ENCODE data around the gene SBF2.

Gene SBF2

GRCh38 chr11:10221342-10221741, 72.7 kb downstream of the SBF2 start:
- Histone ChIP-seq H2AFZ (ENCODE audit: low read depth, low read length) (no peak overlapping the region), H3K4me1 (ENCODE audit: control insufficient read depth, insufficient read depth, low read depth, low read length) (no peaks in the 10 kb centered on the region), H3K9ac (ENCODE audit: low read length) (no peak overlapping the region), H2BK120ac (ENCODE audit: low read depth, low read length) (no peak overlapping the region), H4K8ac (ENCODE audit: low read length) (no peak overlapping the region), H3K79me1 (replicated peaks; ENCODE audit: low read length, poor library complexity, severe bottlenecking) (peaks cover 24% of the 10 kb centered on the region), H2BK15ac (ENCODE audit: low read depth, poor library complexity, severe bottlenecking) (no peak overlapping the region), H3K18ac (ENCODE audit: low read depth in 1 of 2, low read length in 2 of 2) (no peak overlapping the region), H2BK5ac (ENCODE audit: low read depth, low read length, poor library complexity, severe bottlenecking) (no peak overlapping the region), H3K36me3 (ENCODE audit: control insufficient read depth in 1 of 2, insufficient read depth in 2 of 2, low read depth in 1 of 2, low read length in 2 of 2) (peaks cover 6 to 7% of the 10 kb centered on the region in 2 experiments), H3K4me2 (ENCODE audit: low read length, poor library complexity, severe bottlenecking) (no peak overlapping the region), H3K27ac (ENCODE audit: low read length, poor library complexity, severe bottlenecking) (no peak overlapping the region), H2AK5ac (ENCODE audit: low read length, severe bottlenecking) (no peak overlapping the region), H2BK12ac (ENCODE audit: low read length in 2 of 2) (no peak overlapping the region), H4K91ac (ENCODE audit: low read length) (no peak overlapping the region), H3K14ac (ENCODE audit: low read length in 2 of 2) (no peak overlapping the region), H3K23ac (ENCODE audit: low read length in 2 of 2) (no peak overlapping the region), H3K9me3 (ENCODE audit: control insufficient read depth, low read length) (no peaks in the 10 kb centered on the region), H3K27me3 (ENCODE audit: control insufficient read depth in 1 of 2, insufficient read depth in 1 of 2, low read length in 2 of 2) (no peaks in the 10 kb centered on the region), H3K4me3 (ENCODE audit: insufficient read depth in 1 of 2, low read depth in 1 of 2, low read length in 2 of 2) (no peak overlapping the region), H3K4ac (ENCODE audit: low read depth in 1 of 2, low read length in 2 of 2) (no peak overlapping the region)
- WGBS = 100% methylated on average over 1 of the region's 2 CpGs
- DNase-seq = no peak

- Histone ChIP-seq H3K4me3 (ENCODE audit: insufficient read depth in 1 of 2, low read depth in 1 of 2, low read length in 2 of 2) (no peak overlapping the region), H4K8ac (ENCODE audit: low read length) (no peak overlapping the region), H3K79me1 (replicated peaks; ENCODE audit: low read length, poor library complexity, severe bottlenecking) (peaks cover 14% of the 10 kb centered on the region), H3K18ac (ENCODE audit: low read depth in 1 of 2, low read length in 2 of 2) (no peak overlapping the region), H3K9me3 (ENCODE audit: control insufficient read depth, low read length) (no peaks in the 10 kb centered on the region), H2BK15ac (ENCODE audit: low read depth, poor library complexity, severe bottlenecking) (no peak overlapping the region), H3K4ac (ENCODE audit: low read depth in 1 of 2, low read length in 2 of 2) (no peak overlapping the region), H3K14ac (ENCODE audit: low read length in 2 of 2) (no peak overlapping the region), H3K9ac (ENCODE audit: low read length) (no peak overlapping the region), H3K27ac (ENCODE audit: low read length, poor library complexity, severe bottlenecking) (no peak overlapping the region), H3K4me2 (ENCODE audit: low read length, poor library complexity, severe bottlenecking) (no peak overlapping the region), H3K36me3 (ENCODE audit: control insufficient read depth in 1 of 2, insufficient read depth in 2 of 2, low read depth in 1 of 2, low read length in 2 of 2) (no peaks in the 10 kb centered on the region), H2AK5ac (ENCODE audit: low read length, severe bottlenecking) (no peak overlapping the region), H2AFZ (ENCODE audit: low read depth, low read length) (no peak overlapping the region), H3K23ac (ENCODE audit: low read length in 2 of 2) (no peak overlapping the region), H3K4me1 (ENCODE audit: control insufficient read depth, insufficient read depth, low read depth, low read length) (no peaks in the 10 kb centered on the region), H2BK5ac (ENCODE audit: low read depth, low read length, poor library complexity, severe bottlenecking) (no peak overlapping the region), H2BK12ac (ENCODE audit: low read length in 2 of 2) (no peak overlapping the region), H3K27me3 (ENCODE audit: control insufficient read depth in 1 of 2, insufficient read depth in 1 of 2, low read length in 2 of 2) (no peaks in the 10 kb centered on the region), H2BK120ac (ENCODE audit: low read depth, low read length) (no peak overlapping the region), H4K91ac (ENCODE audit: low read length) (no peak overlapping the region)
- DNase-seq = no peak
- WGBS = 100% methylated on average over 3 of the region's 3 CpGs
Observed at GRCh38 chr11:10211470-10211869, 82.5 kb downstream of the SBF2 start.

DNA sequence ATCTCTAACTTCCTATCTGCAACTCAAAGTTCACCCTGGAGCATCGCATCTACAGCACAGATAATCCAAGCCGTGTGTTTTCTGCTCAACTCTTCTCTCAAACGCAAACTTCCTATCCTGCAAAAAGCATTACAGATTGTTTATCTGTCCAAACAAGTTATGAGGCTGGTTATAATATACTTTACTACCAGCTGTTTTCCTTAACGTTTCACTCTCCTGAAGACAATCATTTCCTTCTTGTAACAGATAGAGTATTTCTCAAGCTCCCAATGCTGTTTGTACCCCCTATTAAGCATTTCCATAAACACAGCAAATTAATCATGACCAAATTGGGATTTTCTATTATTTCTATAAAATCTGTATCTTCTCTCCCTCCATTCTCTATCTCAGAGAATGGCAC, 84.7 kb downstream of the SBF2 start:
- H3K27ac ChIP-seq (ENCODE audit: low read length, poor library complexity, severe bottlenecking) = no peak overlapping the region
- no peak overlapping the region for H2BK12ac ChIP-seq (ENCODE audit: low read length in 2 of 2)
- H3K79me1 ChIP-seq (replicated peaks; ENCODE audit: low read length, poor library complexity, severe bottlenecking) = peaks cover 12% of the 10 kb centered on the region
- peaks cover 6% of the 10 kb centered on the region for H3K9me3 ChIP-seq (ENCODE audit: control insufficient read depth, low read length)
- no peak overlapping the region for H2AFZ ChIP-seq (ENCODE audit: low read depth, low read length)
- no peaks in the 10 kb centered on the region for H3K27me3 ChIP-seq (ENCODE audit: control insufficient read depth in 1 of 2, insufficient read depth in 1 of 2, low read length in 2 of 2)
- 56% methylated on average over 2 of the region's 4 CpGs for WGBS
- H2BK15ac ChIP-seq (ENCODE audit: low read depth, poor library complexity, severe bottlenecking) = no peak overlapping the region
- no peak overlapping the region for H2BK5ac ChIP-seq (ENCODE audit: low read depth, low read length, poor library complexity, severe bottlenecking)
- no peak overlapping the region for H3K4me2 ChIP-seq (ENCODE audit: low read length, poor library complexity, severe bottlenecking)
- no peak overlapping the region for H3K14ac ChIP-seq (ENCODE audit: low read length in 2 of 2)
- no peaks in the 10 kb centered on the region for H3K36me3 ChIP-seq (ENCODE audit: control insufficient read depth in 1 of 2, insufficient read depth in 2 of 2, low read depth in 1 of 2, low read length in 2 of 2)
- H3K23ac ChIP-seq (ENCODE audit: low read length in 2 of 2) = no peak overlapping the region
- H2AK5ac ChIP-seq (ENCODE audit: low read length, severe bottlenecking) = no peak overlapping the region
- H3K4ac ChIP-seq (ENCODE audit: low read depth in 1 of 2, low read length in 2 of 2) = no peak overlapping the region
- no peak overlapping the region for H4K8ac ChIP-seq (ENCODE audit: low read length)
- no peak overlapping the region for H3K4me3 ChIP-seq (ENCODE audit: insufficient read depth in 1 of 2, low read depth in 1 of 2, low read length in 2 of 2)
- H3K4me1 ChIP-seq (ENCODE audit: control insufficient read depth, insufficient read depth, low read depth, low read length) = no peaks in the 10 kb centered on the region
- H4K91ac ChIP-seq (ENCODE audit: low read length) = no peak overlapping the region
- no peak for DNase-seq
- H2BK120ac ChIP-seq (ENCODE audit: low read depth, low read length) = no peak overlapping the region
- H3K18ac ChIP-seq (ENCODE audit: low read depth in 1 of 2, low read length in 2 of 2) = no peak overlapping the region
- H3K9ac ChIP-seq (ENCODE audit: low read length) = no peak overlapping the region

DNA sequence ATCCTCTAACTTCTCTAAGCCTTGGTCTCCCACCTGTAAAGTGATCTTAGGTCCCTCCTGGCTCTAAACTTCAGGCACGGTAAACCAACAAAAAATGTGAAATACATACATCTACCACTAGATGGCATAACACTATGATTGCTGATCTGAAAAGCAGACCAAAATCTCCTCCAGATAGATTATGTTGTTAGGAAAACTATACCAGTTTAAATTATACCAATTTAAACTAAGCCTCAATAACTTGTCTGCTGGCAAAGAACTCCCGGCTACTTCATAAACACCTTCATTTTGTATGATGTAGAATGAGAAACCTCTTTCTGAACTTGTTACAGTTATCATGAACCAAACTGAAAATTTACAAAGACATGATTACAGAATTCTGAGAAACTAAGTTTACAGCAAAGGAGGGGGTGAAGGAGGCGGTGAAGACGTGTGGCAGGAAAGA, 85.9 kb downstream of the SBF2 start:
- peaks cover 15% of the 10 kb centered on the region for H3K9me3 ChIP-seq (ENCODE audit: control insufficient read depth, low read length)
- H3K27me3 ChIP-seq (ENCODE audit: control insufficient read depth in 1 of 2, insufficient read depth in 1 of 2, low read length in 2 of 2) = no peaks in the 10 kb centered on the region
- H3K4ac ChIP-seq (ENCODE audit: low read depth in 1 of 2, low read length in 2 of 2) = no peak overlapping the region
- no peak overlapping the region for H3K27ac ChIP-seq (ENCODE audit: low read length, poor library complexity, severe bottlenecking)
- peaks cover 9% of the 10 kb centered on the region for H3K79me1 ChIP-seq (replicated peaks; ENCODE audit: low read length, poor library complexity, severe bottlenecking)
- H3K18ac ChIP-seq (ENCODE audit: low read depth in 1 of 2, low read length in 2 of 2) = no peak overlapping the region
- 0% methylated on average over 1 of the region's 4 CpGs for WGBS
- no peak overlapping the region for H3K4me3 ChIP-seq (ENCODE audit: insufficient read depth in 1 of 2, low read depth in 1 of 2, low read length in 2 of 2)
- no peak overlapping the region for H4K91ac ChIP-seq (ENCODE audit: low read length)
- DNase-seq = peak; percentile 49
- H2AFZ ChIP-seq (ENCODE audit: low read depth, low read length) = no peak overlapping the region
- no peak overlapping the region for H2BK12ac ChIP-seq (ENCODE audit: low read length in 2 of 2)
- no peak overlapping the region for H2BK120ac ChIP-seq (ENCODE audit: low read depth, low read length)
- no peak overlapping the region for H3K4me2 ChIP-seq (ENCODE audit: low read length, poor library complexity, severe bottlenecking)
- no peak overlapping the region for H2BK5ac ChIP-seq (ENCODE audit: low read depth, low read length, poor library complexity, severe bottlenecking)
- H3K4me1 ChIP-seq (ENCODE audit: control insufficient read depth, insufficient read depth, low read depth, low read length) = no peaks in the 10 kb centered on the region
- no peak overlapping the region for H3K23ac ChIP-seq (ENCODE audit: low read length in 2 of 2)
- peak overlapping the region; percentile 51 for H3K9ac ChIP-seq (ENCODE audit: low read length)
- H2AK5ac ChIP-seq (ENCODE audit: low read length, severe bottlenecking) = no peak overlapping the region
- no peak overlapping the region for H3K14ac ChIP-seq (ENCODE audit: low read length in 2 of 2)
- H2BK15ac ChIP-seq (ENCODE audit: low read depth, poor library complexity, severe bottlenecking) = no peak overlapping the region
- H3K36me3 ChIP-seq (ENCODE audit: control insufficient read depth in 1 of 2, insufficient read depth in 2 of 2, low read depth in 1 of 2, low read length in 2 of 2) = no peaks in the 10 kb centered on the region
- no peak overlapping the region for H4K8ac ChIP-seq (ENCODE audit: low read length)

All from mesenchymal stem cell (in vitro differentiated cells and primary cell).